Head of caudate nucleus (tissue), 42 donors: Measurements from ENCODE around the gene GSTCD.
"Not testable (repeated sequence)": the region's sequence is repeated elsewhere in the genome, so short reads cannot be mapped to it uniquely, and the experiment has no call there.

Experiments used
- DNase-seq, 42 donors: peaks; one replicate each; pipeline versions ENCODE4 v3.0.0 to v3.0.0-alpha.2; 2020 to 2021; ENCODE audit warnings: mixed read lengths in 7 of 42
- intact Hi-C: fragments of 100-400 bp; cut with DNase I; formaldehyde crosslinking; loops from one replicate; pipeline ENCODE4 v1.15.0; 2022

GSTCD gene

GRCh38 chr4:105708181-105709080 is at the start of gene GSTCD, which contains the start of gene INTS12:
TSS of gene GSTCD (plus strand) at chr4:105708784. CDS start at chr4:105717614, 8,830 bp downstream.
TSS of gene INTS12 (minus strand) at chr4:105708689. CDS start at chr4:105700005, 8,684 bp downstream.
- intact Hi-C loops: loop anchor here (5.0 to 10.0 kb wide), 2 partner anchors 244 to 561 kb away; partner anchors contain the start of gene TET2
- peak; percentile 89 to 98 (median 94) for DNase-seq

GRCh38 chr4:105659190-105659589 is 49.4 kb upstream of the GSTCD start:
- intact Hi-C loops: no loop called here
- no peak for DNase-seq

GRCh38 chr4:105661028-105661427 is 47.6 kb upstream of the GSTCD start:
- no peak for DNase-seq
- intact Hi-C loops: no loop called here

GRCh38 chr4:105662935-105663675 is 45.5 kb upstream of the GSTCD start:
- intact Hi-C loops: no loop called here
- DNase-seq: no peak

- intact Hi-C loops: no loop called here
- no peak for DNase-seq
Measured at GRCh38 chr4:105666693-105667092, 41.9 kb upstream of the GSTCD start.

GRCh38 chr4:105670684-105671083 is 37.9 kb upstream of the GSTCD start:
- no peak for DNase-seq
- intact Hi-C loops: no loop called here

GRCh38 chr4:105671301-105671700 is 37.3 kb upstream of the GSTCD start:
- intact Hi-C loops: no loop called here
- no peak for DNase-seq

- DNase-seq: no peak
- intact Hi-C loops: no loop called here
Measured at GRCh38 chr4:105674011-105674410, 34.6 kb upstream of the GSTCD start.

- no peak for DNase-seq
- intact Hi-C loops: no loop called here
Measured at GRCh38 chr4:105677709-105678108, 30.9 kb upstream of the GSTCD start.

- intact Hi-C loops: no loop called here
Measured at GRCh38 chr4:105679186-105679585, 29.4 kb upstream of the GSTCD start.

GRCh38 chr4:105683038-105683437 is 25.5 kb upstream of the GSTCD start:
- intact Hi-C loops: no loop called here

More at GRCh38 chr4:105679186-105679585, 29.4 kb upstream of the GSTCD start:
- no peak for DNase-seq

GRCh38 chr4:105686571-105686970 is 22.0 kb upstream of the GSTCD start:
- intact Hi-C loops: no loop called here
- DNase-seq: no peak

More at GRCh38 chr4:105683038-105683437, 25.5 kb upstream of the GSTCD start:
- no peak for DNase-seq

GRCh38 chr4:105694812-105695211 is 13.8 kb upstream of the GSTCD start:
- not testable (repeated sequence) for DNase-seq

GRCh38 chr4:105695832-105696231 is 12.8 kb upstream of the GSTCD start:
- intact Hi-C loops, DNase-seq: not testable (repeated sequence)

More at GRCh38 chr4:105694812-105695211, 13.8 kb upstream of the GSTCD start:
- intact Hi-C loops: not testable (repeated sequence)

- intact Hi-C loops: no loop called here
- DNase-seq: no peak
Measured at GRCh38 chr4:105698607-105699006, 10.0 kb upstream of the GSTCD start.

GRCh38 chr4:105707782-105708180 is 803 bp upstream of the GSTCD start:
- DNase-seq: no peak
- intact Hi-C loops: loop anchor here (5.0 to 10.0 kb wide), 2 partner anchors 243 to 560 kb away; partner anchors contain the start of gene TET2

GRCh38 chr4:105709081-105709450 is 482 bp downstream of the GSTCD start:
- intact Hi-C loops: loop anchor here (5.0 to 10.0 kb wide), 2 partner anchors 244 to 562 kb away; partner anchors contain the start of gene TET2
- DNase-seq: peak in 8 of 42 donors; percentile 4 to 53 (median 16)

GRCh38 chr4:105710012-105710600 is 1.5 kb downstream of the GSTCD start:
- peak in 1 of 42 donors; percentile 32 for DNase-seq
- intact Hi-C loops: no loop called here

- no peak for DNase-seq
- intact Hi-C loops: no loop called here
Measured at GRCh38 chr4:105710678-105711077, 2.1 kb downstream of the GSTCD start.
